ENCODE data around the gene DDA1.

The DDA1 gene

DNA sequence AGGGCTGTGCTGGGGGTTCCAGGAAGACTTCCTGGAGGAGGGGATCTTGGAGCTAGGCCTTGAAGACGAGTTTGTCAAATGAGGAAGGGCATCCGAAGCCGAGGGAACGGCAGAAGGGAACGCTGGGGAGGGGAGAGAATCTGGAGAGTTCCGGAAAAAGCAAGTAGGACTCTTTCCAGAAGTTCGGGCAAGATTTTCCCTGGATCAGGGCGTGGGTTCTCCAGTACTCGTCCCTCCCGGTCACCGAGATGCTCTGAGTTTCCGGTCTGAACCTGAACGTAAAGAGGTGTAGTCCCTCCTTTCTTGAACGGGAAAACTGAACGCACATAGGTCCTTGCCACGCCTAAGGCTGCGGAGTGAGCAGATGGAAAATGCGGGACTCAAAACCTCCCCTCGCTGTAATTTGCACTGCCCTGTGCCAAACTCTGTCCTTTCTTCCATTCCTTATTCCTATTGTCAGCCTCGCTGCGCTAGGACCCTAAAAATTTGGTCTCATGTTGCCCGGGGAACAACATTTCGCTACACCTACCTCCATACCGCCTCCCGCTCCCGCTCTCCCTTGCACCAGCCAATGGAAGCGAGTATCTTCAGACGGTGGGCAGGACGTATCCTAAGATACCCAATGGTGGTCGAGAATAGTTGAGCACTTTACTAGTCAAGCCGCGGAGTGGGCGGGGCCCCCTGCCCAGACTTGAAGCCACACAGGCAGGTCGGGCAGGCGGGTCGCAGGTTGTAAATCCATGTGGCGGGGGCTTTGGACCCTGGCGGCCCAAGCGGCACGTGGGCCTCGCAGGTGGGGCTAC, 27.7 kb downstream of the DDA1 start, which contains the start of gene GTPBP3:
Gene GTPBP3 (plus strand): TSS at position 682 of the 803 bp plus-strand sequence. CDS start 59 bp downstream, at position 741.
- Histone ChIP-seq H3K4me3 (peak within 1 kb of the TSS; percentile 89), H3K27ac (peak within 1 kb of the TSS; percentile 80 to 94)
- DNase-seq (ENCODE audit: low spot score) = peak; percentile 98
- TF ChIP-seq, protein P1, sequence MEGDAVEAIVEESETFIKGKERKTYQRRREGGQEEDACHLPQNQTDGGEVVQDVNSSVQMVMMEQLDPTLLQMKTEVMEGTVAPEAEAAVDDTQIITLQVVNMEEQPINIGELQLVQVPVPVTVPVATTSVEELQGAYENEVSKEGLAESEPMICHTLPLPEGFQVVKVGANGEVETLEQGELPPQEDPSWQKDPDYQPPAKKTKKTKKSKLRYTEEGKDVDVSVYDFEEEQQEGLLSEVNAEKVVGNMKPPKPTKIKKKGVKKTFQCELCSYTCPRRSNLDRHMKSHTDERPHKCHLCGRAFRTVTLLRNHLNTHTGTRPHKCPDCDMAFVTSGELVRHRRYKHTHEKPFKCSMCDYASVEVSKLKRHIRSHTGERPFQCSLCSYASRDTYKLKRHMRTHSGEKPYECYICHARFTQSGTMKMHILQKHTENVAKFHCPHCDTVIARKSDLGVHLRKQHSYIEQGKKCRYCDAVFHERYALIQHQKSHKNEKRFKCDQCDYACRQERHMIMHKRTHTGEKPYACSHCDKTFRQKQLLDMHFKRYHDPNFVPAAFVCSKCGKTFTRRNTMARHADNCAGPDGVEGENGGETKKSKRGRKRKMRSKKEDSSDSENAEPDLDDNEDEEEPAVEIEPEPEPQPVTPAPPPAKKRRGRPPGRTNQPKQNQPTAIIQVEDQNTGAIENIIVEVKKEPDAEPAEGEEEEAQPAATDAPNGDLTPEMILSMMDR (IDR thresholded peaks at IDR 0.05) = no peak

DNA sequence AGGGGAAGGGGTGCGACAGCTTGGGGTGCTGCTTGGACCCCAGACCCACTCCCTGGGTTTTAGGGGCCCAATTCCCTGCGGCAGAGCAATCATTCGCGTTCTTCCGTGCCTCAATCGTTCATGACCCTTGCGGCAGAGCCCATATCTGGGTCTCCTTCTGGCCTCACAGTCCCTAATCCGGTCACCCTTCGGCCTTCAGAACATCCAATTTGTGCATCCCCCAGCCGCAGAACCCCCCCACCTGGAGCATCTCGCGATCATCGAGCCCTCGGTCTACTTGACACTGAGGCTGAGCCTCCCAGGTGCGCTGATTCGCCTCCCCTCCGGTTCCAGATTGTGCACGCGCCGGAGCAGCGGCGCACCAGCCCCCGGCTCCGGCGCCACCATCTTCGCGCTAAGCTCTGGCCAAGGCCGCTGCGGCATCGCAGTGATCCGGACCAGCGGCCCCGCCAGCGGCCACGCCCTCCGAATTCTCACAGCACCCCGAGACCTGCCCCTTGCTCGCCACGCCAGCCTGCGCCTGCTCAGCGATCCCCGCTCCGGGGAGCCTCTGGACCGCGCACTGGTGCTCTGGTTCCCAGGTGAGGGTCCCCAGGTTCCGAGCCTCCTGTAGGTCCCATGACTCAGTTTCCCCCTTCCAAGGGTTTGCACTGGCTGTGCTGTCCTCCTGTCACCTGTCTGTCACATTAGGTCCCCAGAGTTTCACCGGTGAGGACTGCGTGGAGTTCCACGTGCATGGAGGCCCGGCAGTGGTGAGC, 28.5 kb downstream of the DDA1 start:
- peak overlapping the region; percentile 89 for H3K4me3 ChIP-seq
- DNase-seq (ENCODE audit: low spot score) = no peak
- TF ChIP-seq, protein P1 (IDR thresholded peaks at IDR 0.05) = no peak
- H3K27ac ChIP-seq = peak overlapping the region; percentile 80 to 94

DNA sequence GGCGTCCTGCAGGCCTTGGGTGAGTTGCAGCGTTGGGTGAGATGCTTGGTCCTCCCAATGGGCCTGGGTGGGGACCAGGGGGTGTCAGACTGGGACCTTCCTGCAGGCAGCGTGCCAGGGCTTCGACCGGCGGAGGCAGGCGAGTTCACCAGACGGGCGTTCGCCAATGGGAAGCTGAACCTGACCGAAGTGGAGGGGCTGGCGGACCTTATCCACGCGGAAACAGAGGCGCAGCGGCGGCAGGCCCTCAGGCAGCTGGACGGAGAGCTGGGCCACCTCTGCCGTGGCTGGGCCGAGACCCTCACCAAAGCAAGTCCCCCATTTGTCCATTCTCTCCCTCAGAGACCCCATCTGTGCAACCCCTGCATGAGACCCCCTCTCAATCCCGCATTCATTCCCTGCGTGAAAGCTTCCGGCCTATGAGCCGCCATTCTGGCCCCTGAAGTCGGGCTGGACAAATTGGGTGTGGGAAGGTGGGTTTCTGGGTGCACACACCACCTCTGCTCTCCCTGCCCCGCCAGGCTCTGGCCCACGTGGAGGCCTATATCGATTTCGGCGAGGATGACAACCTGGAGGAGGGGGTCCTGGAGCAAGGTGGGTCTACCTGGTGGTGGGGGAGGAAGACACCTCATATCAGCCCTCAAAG, 29.2 kb downstream of the DDA1 start:
- DNase-seq (ENCODE audit: low spot score) = no peak
- TF ChIP-seq, protein P1 (IDR thresholded peaks at IDR 0.05) = no peak
- no peak overlapping the region for H3K27ac ChIP-seq
- H3K4me3 ChIP-seq = peak overlapping the region; percentile 89

DNA sequence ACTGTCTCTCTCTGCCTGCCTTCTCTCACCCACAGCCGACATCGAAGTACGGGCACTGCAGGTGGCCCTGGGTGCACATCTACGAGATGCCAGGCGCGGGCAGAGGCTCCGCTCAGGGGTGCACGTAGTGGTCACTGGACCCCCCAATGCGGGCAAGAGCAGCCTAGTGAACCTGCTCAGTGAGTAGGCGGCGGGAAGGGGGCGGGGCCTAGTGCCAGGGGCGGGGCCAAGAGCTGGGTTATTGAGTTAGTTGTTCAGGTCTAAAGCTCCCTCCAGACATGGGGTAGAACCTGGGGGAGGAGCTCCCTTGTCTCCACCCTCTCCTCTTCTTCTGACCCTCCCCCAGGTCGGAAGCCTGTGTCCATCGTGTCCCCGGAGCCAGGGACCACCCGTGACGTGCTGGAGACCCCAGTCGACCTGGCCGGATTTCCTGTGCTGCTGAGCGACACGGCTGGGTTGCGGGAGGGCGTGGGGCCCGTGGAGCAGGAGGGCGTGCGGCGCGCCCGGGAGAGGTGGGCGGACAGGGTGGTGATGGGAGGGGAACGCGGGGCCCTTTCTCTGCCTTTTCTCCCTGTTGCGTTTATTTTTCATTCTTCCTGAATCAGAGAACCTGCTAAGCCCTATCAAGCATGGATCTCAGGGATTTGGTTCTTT, 29.9 kb downstream of the DDA1 start:
- TF ChIP-seq, protein P1 (IDR thresholded peaks at IDR 0.05) = no peak
- Histone ChIP-seq H3K27ac (no peak overlapping the region), H3K4me3 (no peak overlapping the region)
- DNase-seq (ENCODE audit: low spot score) = no peak

DNA sequence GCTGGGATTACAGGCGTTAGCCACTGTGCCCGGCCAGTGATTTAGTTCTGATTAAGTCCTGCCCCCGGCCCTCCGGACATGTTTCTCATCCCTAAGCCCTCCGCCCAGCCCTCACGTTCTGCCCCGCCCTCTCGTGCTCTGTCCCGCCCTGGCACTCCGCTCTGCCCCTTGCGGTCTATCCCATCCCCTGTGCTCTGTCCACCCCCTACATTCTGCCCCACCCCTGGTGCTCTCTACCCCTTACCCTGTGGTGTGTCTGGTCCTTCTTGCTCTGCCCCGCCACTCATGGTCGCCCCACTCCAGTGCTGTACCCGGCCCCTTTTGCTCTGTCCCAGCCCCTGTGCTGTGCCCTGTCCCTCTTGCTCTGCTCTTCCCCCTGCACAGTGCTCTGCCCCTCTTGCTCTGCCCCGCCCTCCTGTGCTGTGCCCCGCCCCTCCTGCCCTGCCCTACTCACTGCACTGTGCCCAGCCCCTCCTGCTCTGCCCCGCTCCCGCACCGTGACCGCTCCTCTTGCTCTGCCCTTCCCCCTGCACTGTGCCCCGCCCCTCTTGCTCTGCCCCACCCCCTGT, 31.0 kb downstream of the DDA1 start:
- DNase-seq (ENCODE audit: low spot score) = no peak
- TF ChIP-seq, protein P1 (IDR thresholded peaks at IDR 0.05) = no peak
- Histone ChIP-seq H3K27ac (no peak overlapping the region), H3K4me3 (no peak overlapping the region)

DNA sequence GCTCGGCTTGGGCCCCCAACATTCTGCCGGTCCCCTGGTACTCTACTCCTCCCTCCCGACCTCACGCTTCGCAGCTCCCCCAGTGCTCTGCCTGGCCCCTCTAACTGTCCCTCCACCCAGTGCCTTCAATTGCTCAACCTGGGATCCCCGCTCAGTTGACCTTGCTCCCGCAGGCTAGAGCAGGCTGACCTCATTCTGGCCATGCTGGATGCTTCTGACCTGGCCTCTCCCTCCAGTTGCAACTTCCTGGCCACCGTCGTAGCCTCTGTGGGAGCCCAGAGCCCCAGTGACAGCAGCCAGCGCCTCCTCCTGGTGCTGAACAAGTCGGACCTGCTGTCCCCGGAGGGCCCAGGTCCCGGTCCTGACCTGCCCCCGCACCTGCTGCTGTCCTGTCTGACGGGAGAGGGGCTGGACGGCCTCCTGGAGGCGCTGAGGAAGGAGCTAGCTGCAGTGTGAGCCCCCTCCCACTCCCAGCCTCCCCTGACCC, 31.6 kb downstream of the DDA1 start:
- Histone ChIP-seq H3K27ac (no peak overlapping the region), H3K4me3 (no peak overlapping the region)
- TF ChIP-seq, protein P1 (IDR thresholded peaks at IDR 0.05) = no peak
- no peak for DNase-seq (ENCODE audit: low spot score)
